Measurements from ENCODE around the gene SPATA31D3.
"Not testable (repeated sequence)": the region's sequence is repeated elsewhere in the genome, so short reads cannot be mapped to it uniquely, and the experiment has no call there.

DNA sequence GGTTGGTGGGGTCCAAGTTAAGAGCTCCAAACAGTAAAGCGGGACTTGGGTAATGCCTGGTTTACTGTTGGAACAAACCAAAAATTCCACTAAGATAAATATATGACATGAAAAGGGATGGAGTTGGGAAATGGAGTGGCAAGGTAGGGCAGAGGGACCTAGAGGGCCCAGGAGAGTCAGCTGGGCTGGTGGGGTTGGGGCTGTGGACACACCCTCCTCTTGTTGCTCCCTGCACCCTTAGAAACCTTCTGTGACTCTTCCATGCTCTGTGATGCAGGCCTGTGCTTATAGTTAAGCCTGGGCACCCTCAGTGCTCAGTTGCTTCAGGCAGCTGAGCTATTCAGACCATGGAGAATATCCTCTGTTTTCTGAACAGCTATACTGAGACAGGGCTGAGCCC is 45.2 kb downstream of the SPATA31D3 start, which contains the start of gene SPATA31D1:
- TF ChIP-seq, protein P1, sequence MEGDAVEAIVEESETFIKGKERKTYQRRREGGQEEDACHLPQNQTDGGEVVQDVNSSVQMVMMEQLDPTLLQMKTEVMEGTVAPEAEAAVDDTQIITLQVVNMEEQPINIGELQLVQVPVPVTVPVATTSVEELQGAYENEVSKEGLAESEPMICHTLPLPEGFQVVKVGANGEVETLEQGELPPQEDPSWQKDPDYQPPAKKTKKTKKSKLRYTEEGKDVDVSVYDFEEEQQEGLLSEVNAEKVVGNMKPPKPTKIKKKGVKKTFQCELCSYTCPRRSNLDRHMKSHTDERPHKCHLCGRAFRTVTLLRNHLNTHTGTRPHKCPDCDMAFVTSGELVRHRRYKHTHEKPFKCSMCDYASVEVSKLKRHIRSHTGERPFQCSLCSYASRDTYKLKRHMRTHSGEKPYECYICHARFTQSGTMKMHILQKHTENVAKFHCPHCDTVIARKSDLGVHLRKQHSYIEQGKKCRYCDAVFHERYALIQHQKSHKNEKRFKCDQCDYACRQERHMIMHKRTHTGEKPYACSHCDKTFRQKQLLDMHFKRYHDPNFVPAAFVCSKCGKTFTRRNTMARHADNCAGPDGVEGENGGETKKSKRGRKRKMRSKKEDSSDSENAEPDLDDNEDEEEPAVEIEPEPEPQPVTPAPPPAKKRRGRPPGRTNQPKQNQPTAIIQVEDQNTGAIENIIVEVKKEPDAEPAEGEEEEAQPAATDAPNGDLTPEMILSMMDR (IDR thresholded peaks at IDR 0.05): not testable (repeated sequence)
- not testable (repeated sequence) for TF ChIP-seq EZH2 (IDR thresholded peaks at IDR 0.05; ENCODE audit: borderline replicate concordance, insufficient read depth, low read depth, low read length, poor library complexity, severe bottlenecking)

Data from B cell (primary cell).